Progenitor cell of endocrine pancreas (in vitro differentiated cells): Measurements from ENCODE around the gene CCDC38. TPM values are rescaled to one million over a fixed set of nuclear protein-coding genes. Genes with fewer than 3 reads are reported as not detected.

Source experiments
- DNase-seq: peaks from one replicate; pipeline ENCODE4 v3.0.0; 2021; ENCODE audit warnings: low spot score; ENCODE audit not compliant: unreplicated experiment
- H3K27ac Mint-ChIP-seq: 2 replicates; pipeline ENCODE4 v1.8.0; 2021; ENCODE audit warnings: mild to moderate bottlenecking, moderate library complexity, mixed read lengths
- H3K27me3 Mint-ChIP-seq: 2 replicates; pipeline ENCODE4 v1.8.0; 2021; ENCODE audit warnings: mixed read lengths
- H3K36me3 Mint-ChIP-seq: 2 replicates; pipeline ENCODE4 v1.8.0; 2022; ENCODE audit warnings: mixed read lengths; ENCODE audit not compliant: insufficient read depth
- H3K4me1 Mint-ChIP-seq: 2 replicates; pipeline ENCODE4 v1.8.0; 2021; ENCODE audit warnings: low read depth, mixed read lengths
- H3K4me3 Mint-ChIP-seq: 2 replicates; pipeline ENCODE4 v1.8.0; 2021; ENCODE audit warnings: low read depth, mild to moderate bottlenecking, moderate library complexity, mixed read lengths
- H3K9me3 Mint-ChIP-seq: 2 replicates; pipeline ENCODE4 v1.8.0; 2021; ENCODE audit warnings: low read depth, mixed read lengths
- total RNA-seq: library from RNA; stranded (reverse); gene quantifications from 2 replicates; pipeline ENCODE4 v1.2.1, GENCODE V29; 2021
- TF ChIP-seq, protein P1 (sequence below): fragments of 200-600 bp; sonication (generic); IDR thresholded peaks from one replicate; pipeline ENCODE4 v1.5.0; 2021; ENCODE audit warnings: antibody characterized with exemption, mild to moderate bottlenecking; ENCODE audit not compliant: unreplicated experiment

The CCDC38 gene
- total RNA-seq, 1 donor from 2014 or later = not detected

GRCh38 chr12:95909871-95910270 lies 32.5 kb downstream of the CCDC38 start:
- H3K36me3 Mint-ChIP-seq = no peaks in the 10 kb centered on the region
- H3K9me3 Mint-ChIP-seq = peaks cover 10% of the 10 kb centered on the region
- no peak overlapping the region for H3K4me3 Mint-ChIP-seq
- no peaks in the 10 kb centered on the region for H3K4me1 Mint-ChIP-seq
- H3K27ac Mint-ChIP-seq = no peak overlapping the region
- TF ChIP-seq, protein P1, sequence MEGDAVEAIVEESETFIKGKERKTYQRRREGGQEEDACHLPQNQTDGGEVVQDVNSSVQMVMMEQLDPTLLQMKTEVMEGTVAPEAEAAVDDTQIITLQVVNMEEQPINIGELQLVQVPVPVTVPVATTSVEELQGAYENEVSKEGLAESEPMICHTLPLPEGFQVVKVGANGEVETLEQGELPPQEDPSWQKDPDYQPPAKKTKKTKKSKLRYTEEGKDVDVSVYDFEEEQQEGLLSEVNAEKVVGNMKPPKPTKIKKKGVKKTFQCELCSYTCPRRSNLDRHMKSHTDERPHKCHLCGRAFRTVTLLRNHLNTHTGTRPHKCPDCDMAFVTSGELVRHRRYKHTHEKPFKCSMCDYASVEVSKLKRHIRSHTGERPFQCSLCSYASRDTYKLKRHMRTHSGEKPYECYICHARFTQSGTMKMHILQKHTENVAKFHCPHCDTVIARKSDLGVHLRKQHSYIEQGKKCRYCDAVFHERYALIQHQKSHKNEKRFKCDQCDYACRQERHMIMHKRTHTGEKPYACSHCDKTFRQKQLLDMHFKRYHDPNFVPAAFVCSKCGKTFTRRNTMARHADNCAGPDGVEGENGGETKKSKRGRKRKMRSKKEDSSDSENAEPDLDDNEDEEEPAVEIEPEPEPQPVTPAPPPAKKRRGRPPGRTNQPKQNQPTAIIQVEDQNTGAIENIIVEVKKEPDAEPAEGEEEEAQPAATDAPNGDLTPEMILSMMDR = no peak
- no peaks in the 10 kb centered on the region for H3K27me3 Mint-ChIP-seq
- DNase-seq = no peak

DNA sequence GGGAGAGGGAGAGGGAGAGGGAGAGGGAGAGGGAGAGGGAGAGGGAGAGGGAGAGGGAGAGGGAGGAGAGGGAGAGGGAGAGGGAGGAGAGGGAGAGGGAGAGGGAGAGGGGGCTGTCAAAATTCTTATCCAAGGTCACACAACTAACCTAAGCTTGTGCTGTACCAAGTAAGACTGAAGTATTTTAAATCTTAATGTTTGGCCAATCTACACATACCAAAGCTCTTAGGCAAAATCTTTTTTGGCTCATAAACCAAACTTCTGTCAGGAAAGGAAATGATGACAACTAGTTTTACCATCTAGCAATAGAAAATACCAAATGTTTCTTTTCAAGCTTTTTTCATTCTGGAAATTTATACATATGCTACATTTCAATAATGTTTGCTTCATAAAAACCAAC lies 33.8 kb downstream of the CCDC38 start:
- peaks cover 10% of the 10 kb centered on the region for H3K9me3 Mint-ChIP-seq
- H3K4me3 Mint-ChIP-seq = no peak overlapping the region
- no peak overlapping the region for H3K27ac Mint-ChIP-seq
- TF ChIP-seq, protein P1 = no peak
- no peaks in the 10 kb centered on the region for H3K4me1 Mint-ChIP-seq
- DNase-seq = no peak
- no peaks in the 10 kb centered on the region for H3K27me3 Mint-ChIP-seq
- no peaks in the 10 kb centered on the region for H3K36me3 Mint-ChIP-seq

DNA sequence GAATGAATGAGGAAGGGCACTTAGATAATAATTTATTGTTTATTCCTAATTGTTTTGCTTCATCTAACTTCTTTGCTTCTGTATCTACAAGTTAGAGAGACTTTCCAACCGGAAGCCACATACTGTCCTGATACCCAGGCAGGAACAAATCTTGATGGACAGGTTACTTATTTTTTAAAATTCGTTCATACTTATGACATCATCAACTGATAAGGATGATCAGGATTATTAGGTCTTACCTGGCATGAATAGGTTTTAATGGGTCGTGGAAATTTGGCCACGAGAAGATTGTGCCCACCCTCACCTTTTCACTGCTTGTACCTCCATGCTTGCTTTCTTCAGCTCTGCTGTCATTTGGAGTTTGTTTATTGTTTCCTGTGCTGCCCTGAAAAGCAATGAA lies 44.3 kb downstream of the CCDC38 start:
- Mint-ChIP-seq H3K27me3 (no peaks in the 10 kb centered on the region), H3K4me3 (no peak overlapping the region), H3K9me3 (peaks cover 3% of the 10 kb centered on the region), H3K36me3 (no peaks in the 10 kb centered on the region), H3K4me1 (no peaks in the 10 kb centered on the region), H3K27ac (no peak overlapping the region)
- TF ChIP-seq, protein P1 = no peak
- DNase-seq = no peak

DNA sequence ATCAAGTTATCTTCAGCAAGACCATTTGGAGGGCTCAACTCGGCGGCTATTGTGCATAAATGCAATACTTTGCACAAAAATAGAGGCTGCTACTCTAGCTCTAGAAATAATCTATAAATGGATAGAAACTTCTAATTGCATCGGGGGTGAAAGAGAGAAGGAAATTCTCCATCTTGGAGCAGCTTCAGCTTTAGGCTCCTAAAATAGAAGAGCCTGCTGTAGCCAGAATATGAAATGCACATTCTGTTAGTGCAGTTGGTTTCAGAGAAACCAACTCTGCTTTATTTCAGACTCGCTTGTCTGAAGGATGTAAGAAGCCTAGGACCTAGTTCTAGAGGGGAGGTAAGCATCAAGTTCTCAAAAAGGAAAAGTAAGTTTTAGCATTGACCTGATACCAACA lies 45.6 kb downstream of the CCDC38 start:
- Mint-ChIP-seq H3K4me1 (no peaks in the 10 kb centered on the region), H3K9me3 (peaks cover 3% of the 10 kb centered on the region), H3K27ac (no peak overlapping the region), H3K4me3 (no peak overlapping the region), H3K36me3 (no peaks in the 10 kb centered on the region), H3K27me3 (no peaks in the 10 kb centered on the region)
- DNase-seq = no peak
- TF ChIP-seq, protein P1 = no peak

- Mint-ChIP-seq H3K4me1 (no peaks in the 10 kb centered on the region), H3K27me3 (no peaks in the 10 kb centered on the region), H3K36me3 (no peaks in the 10 kb centered on the region), H3K9me3 (peaks cover 3% of the 10 kb centered on the region), H3K27ac (no peak overlapping the region), H3K4me3 (no peak overlapping the region)
- no peak for DNase-seq
- TF ChIP-seq, protein P1 = no peak
Observed at GRCh38 chr12:95890958-95891357, 51.5 kb downstream of the CCDC38 start.
